Fibroblast of pulmonary artery (primary cell): ENCODE measurements around the gene TMEM39A.

Source experiments
- DNase-seq: peaks from one replicate; pipeline ENCODE4 v3.0.0-alpha.2; 2010; ENCODE audit warnings: low read depth
- H3K4me3 ChIP-seq: replicated peaks from 2 replicates; pipeline ENCODE4 v1.5.1; 2011; ENCODE audit warnings: low read depth, mild to moderate bottlenecking, control low read depth, low read length, moderate library complexity
- CTCF ChIP-seq: IDR thresholded peaks from 2 replicates; pipeline ENCODE4 v1.5.1; 2011; ENCODE audit warnings: mild to moderate bottlenecking, control low read depth, low read length, inconsistent platforms; ENCODE audit errors: missing control alignments

The TMEM39A gene

GRCh38 chr3:119413603-119414280 is 49.7 kb downstream of the TMEM39A start:
- DNase-seq: no peak
- no peak for TF ChIP-seq CTCF
- H3K4me3 ChIP-seq: no peak overlapping the region

DNA sequence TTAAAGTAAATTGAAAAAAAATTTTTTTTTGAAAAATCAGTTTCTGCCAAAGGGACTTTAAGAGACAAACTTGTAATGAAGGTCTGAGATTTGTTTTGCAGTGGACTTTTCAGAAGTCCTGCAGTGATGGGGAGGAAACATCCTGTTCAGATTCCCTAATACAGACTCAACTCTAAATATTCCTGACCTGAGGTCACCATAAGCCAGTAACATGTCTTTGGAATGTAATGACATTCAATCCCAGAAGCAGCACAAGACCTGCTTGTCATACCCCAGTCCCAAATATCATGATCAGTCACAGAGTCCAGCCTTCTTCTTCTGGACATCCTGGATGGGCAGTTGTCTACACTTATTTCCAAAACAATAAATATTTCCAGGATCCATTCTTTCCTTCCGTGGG is 53.6 kb downstream of the TMEM39A start:
- TF ChIP-seq CTCF: no peak
- no peak overlapping the region for H3K4me3 ChIP-seq
- no peak for DNase-seq

- no peak for DNase-seq
These were observed 55.0 kb downstream of the TMEM39A start for GRCh38 chr3:119408243-119408950.

GRCh38 chr3:119405315-119405714 is 58.1 kb downstream of the TMEM39A start:
- no peak for DNase-seq
- no peak overlapping the region for H3K4me3 ChIP-seq
- no peak for TF ChIP-seq CTCF

More at GRCh38 chr3:119408243-119408950, 55.0 kb downstream of the TMEM39A start:
- no peak for TF ChIP-seq CTCF
- H3K4me3 ChIP-seq: no peak overlapping the region

DNA sequence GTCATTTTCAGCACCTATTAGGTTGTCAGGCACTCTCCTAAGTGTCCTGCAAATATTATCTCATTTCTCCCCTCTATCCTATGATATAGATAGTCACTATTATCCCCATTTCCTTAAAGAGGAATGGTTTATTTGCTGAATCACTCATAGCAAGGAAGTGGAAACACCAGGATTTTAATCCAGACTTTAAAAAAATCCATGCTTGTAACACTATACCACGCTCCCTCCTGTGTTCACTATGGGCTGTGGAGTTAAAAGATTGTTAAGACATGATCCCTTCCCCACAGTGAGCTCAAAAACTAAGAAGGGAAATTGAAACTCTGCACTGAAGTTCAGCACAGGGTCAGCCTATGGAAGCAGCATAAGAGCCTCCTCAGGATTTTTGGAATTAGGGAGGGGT is 60.2 kb downstream of the TMEM39A start:
- no peak for DNase-seq
- H3K4me3 ChIP-seq: no peak overlapping the region
- no peak for TF ChIP-seq CTCF

- DNase-seq: no peak
- no peak overlapping the region for H3K4me3 ChIP-seq
- TF ChIP-seq CTCF: no peak
These were observed 60.6 kb downstream of the TMEM39A start for GRCh38 chr3:119402791-119403190.
